HCEC 1CT (cell line): ENCODE results near the gene SMCO2.

ENCODE experiments used
- DNase-seq: peaks from one replicate; pipeline ENCODE4 v3.0.0-alpha.2; 2017

The SMCO2 gene

DNA sequence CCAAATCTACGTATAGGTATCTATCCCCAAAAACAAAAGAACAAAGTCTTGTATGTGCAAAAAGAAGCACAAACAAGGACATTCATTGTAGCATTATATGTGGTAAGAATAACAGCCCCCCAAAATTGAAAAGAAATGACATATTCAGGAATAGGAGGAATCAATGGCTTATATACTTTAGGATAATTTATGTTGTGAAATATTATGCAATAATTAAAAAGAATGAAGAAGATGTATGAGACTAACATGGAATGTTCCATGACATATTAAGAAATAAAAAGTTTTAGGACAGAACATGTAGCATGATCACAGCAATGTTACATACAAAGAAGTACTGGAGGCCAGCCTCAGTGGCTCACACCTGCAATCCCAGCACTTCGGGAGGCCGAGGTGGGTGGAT, 9.1 kb downstream of the SMCO2 start:
- DNase-seq, result no peak

DNA sequence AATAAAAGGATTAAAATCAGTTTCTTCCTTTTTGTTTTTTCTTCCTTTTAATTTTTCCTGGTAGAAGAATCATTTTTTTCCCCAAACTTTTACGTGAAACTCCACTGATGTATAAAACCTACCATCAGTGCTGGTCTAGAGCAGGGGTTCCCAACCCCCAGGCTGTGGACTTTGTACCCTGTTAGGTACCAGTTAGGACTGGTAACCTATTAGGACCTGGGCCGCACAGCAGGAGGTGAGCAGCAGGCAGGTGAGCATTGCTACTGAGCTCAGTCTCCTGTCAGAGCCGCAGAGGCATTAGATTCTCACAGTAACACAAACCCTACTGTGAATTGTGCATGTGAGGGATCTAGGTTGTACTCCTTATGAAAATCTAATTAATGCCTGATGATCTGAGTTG, 10.1 kb downstream of the SMCO2 start:
- no peak for DNase-seq

- DNase-seq, result peak; percentile 4
These were observed 14.0 kb downstream of the SMCO2 start for GRCh38 chr12:27460471-27460978.

- peak; percentile 43 for DNase-seq
These were observed 15.7 kb downstream of the SMCO2 start for GRCh38 chr12:27462151-27462694.

DNA sequence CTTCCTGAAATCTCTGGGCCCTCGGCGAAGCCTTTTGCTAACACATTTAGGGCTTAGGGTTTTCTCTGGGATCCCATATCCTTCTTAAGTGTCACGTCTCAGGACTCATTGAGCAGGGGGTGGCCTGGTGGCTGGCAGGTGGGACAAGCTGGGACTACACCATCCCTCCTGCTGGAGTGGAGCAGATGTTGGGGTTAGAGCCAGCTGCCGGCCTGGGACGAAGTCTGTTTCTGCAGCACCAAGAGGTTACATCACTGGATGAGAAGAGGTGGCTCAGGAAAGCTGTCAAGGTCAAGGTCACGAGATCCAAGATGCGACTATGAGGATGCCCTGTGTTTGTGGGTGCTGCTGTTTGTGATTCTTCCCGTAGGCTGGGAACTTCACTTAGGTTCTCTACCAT, 16.3 kb downstream of the SMCO2 start:
- DNase-seq, result peak; percentile 4

DNA sequence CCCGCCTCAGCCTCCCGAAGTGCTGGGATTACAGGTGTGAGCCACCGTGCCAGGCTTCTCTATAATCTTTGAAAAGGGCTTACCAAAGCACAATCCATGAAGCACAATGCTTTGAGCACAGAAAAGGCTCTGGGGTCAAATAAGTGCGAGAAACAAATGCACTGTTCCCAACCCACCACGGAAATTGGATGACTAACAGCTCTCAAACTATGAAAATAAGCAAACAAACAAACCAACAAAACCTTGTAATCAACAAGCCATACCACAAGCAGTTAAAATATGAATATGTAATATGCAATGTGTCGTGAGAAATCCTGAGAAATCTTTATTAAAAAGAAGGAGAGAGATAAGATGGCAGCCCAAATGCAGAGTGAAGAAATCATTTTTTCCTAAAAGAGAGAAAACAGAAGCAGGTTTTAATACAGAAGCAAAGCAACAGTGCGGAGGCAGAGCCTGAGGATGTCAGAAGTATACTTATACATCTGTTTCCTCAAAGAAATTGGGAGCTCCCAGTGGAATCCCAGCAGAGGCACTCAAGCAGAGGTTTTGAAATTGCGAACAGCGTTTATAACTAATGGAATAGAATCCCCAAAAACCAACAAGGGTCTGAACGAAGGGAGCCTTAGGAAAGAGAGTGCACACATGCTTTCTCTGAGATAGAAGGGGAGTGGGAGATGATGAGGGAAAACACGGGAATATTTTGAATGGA, 17.1 kb downstream of the SMCO2 start:
- DNase-seq, result peak; percentile 10

DNA sequence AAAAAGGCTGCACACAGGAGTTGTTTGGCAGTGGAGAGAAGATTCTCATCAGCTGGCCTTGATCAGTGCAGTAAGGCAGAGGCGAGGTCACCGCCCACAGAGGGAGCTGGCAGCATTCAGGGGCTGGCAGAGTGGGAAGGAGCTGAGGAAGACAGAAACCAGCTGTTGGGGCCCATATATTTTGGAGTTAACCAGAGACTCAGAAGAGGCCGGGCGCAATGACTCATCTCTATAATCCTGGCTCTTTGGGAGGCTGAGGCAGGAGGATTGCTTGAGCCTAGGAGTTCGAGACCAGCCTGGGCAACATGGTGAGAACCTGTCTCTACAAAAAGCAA, 17.7 kb downstream of the SMCO2 start:
- peak; percentile 81 for DNase-seq

GRCh38 chr12:27467641-27468040, 21.1 kb downstream of the SMCO2 start:
- DNase-seq, result no peak

GRCh38 chr12:27468241-27468640, 21.7 kb downstream of the SMCO2 start:
- no peak for DNase-seq

DNA sequence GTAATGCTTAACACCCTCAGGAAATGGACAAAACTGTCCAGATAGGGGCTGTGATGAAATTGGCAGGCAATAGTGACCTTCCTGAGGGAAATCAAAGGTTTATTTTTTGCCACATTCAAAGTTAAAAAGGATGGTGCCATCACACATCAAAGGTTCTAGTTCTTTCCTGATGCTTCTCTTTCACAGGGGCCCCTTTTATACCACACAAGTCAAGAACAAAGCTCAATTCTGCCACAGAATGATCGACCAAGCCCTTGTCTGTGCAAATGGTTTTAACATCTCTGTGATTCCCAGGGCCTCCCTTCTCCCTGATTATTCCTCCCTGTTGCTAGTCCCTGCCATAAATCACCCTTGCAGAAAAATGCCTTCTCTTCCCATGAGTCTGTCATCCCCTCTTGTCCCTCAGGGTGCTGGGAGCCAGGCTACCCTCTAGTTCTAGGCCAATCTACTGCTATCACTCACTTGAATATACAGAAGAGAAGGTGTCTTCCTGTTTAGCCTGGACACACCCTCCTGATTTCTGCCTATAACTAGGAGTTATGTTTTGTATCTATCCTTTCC, 22.7 kb downstream of the SMCO2 start:
- no peak for DNase-seq

- DNase-seq, result no peak
These were observed 26.1 kb downstream of the SMCO2 start for GRCh38 chr12:27472604-27473003.

GRCh38 chr12:27474344-27474743, 27.8 kb downstream of the SMCO2 start:
- DNase-seq, result peak; percentile 83

GRCh38 chr12:27477049-27477448, 30.5 kb downstream of the SMCO2 start:
- DNase-seq, result no peak

DNA sequence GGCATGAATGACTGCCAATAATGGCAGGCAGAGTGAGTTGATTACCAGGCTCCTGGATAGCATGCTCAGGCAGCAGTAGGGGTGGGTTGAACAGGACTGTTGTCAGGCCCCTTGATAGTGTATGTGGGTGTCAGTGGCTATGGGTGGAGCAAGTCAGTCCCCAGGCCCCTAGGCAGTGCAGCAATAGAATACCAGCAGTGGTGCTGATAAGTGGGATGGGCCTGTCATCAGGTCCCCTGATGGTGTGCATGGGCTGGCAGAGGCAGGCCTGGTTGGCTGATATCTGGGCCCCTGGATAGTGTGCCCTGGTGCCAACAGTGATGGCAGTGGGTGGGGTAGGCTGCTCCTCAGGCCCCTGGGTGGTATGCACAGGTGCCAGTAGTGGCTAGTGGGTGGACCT, 32.4 kb downstream of the SMCO2 start:
- no peak for DNase-seq

DNA sequence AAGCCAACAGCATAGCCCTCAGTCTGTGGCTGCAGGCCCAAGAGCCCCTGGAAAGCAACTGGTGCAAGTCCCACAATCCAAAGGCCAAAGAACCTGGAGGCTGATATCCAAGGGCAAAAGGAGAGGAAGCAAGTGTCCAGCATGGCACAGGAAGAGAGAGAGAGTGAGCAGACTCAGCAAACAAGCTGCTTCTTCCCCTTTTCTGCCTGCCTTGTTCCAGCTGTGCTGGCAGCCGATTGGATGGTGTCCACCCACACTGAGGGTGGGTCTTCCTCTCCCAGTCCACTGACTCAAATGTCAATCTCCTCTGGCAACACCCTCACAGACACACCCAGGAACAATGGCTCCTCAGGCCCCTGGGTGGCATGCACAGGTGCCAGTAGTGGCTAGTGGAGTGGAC, 33.5 kb downstream of the SMCO2 start:
- DNase-seq, result no peak

- DNase-seq, result no peak
These were observed 40.4 kb downstream of the SMCO2 start for GRCh38 chr12:27486961-27487360.

- DNase-seq, result no peak
These were observed 41.9 kb downstream of the SMCO2 start for GRCh38 chr12:27488479-27488878.

GRCh38 chr12:27491226-27491625, 44.7 kb downstream of the SMCO2 start:
- DNase-seq, result no peak

GRCh38 chr12:27493260-27493940, 46.9 kb downstream of the SMCO2 start:
- DNase-seq, result peak; percentile 20

- no peak for DNase-seq
These were observed 50.9 kb downstream of the SMCO2 start for GRCh38 chr12:27497446-27497845.

DNA sequence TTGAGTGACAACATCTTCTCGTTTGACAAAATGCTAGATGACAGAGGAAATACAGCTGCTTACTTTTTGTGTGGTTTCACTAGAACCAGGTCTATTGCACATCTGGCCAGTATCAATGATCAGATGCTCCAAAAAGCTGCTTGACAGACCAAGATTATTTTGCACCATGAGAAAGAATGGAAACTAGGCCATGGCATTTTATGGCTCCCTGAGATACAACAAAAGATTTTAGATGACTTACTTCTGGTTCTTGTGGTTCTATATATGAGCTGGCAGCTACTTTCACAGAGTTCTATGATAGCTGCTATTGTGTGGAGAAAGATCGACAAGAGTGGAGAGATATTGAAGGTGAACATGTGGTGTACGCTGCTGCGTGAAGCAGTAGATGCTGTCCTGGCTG, 51.6 kb downstream of the SMCO2 start:
- DNase-seq, result no peak

DNA sequence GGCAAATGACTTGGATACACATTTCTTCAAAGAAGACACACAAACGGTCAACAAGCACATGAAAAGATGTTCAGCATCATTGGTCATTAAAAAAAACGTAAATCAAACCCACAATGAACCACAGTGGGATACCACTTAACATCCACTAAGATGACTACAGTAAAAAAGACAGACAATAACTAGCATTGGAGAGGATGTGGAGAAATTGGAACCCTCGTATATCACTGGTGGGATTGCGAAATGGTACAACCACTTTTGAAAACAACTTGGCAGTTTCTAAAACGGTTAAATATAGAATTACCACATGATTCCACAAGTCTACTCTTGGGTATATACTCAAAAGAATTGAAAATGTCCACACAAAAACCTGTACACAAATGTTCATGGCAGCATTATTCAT, 52.2 kb downstream of the SMCO2 start:
- DNase-seq, result no peak

- DNase-seq, result no peak
These were observed 52.8 kb downstream of the SMCO2 start for GRCh38 chr12:27499377-27499776.

DNA sequence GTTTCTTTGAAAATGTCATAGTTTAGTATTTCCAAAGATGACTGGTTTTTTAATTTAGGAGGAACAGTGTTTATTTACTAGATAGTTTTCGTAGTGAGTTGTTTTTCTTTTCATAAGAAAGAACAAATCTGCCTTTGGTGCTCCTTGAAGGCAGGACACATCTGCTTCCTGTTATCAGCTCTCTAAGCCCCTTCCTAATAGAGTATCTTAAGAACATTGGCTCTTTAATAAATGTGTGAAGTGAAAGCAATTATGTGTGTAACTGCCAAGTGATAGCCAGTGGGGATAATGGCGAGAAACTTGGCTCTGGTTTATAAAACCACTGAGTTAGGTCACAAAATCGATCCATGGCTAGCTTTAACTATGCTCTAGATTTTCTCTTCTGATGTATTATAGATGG, 54.0 kb downstream of the SMCO2 start:
- no peak for DNase-seq
